Measurements from ENCODE around the gene ARSG.
A peak's percentile ranks its signal among the peaks of the same experiment; 100 is the strongest.
"Not testable (repeated sequence)": the region's sequence is repeated elsewhere in the genome, so short reads cannot be mapped to it uniquely, and the experiment has no call there.

Gene ARSG

GRCh38 chr17:68394608-68395331 is 103.5 kb downstream of the ARSG start:
- no peak for DNase-seq

- no peak for DNase-seq
Measured at GRCh38 chr17:68396226-68397107, 105.2 kb downstream of the ARSG start.

- DNase-seq, result no peak
Measured at GRCh38 chr17:68397108-68397536, 105.8 kb downstream of the ARSG start.

GRCh38 chr17:68398691-68399637 is 107.7 kb downstream of the ARSG start:
- DNase-seq, result peak in 5 of 56 donors; percentile 6 to 19 (median 10)

- DNase-seq, result no peak
Measured at GRCh38 chr17:68399638-68400403, 108.5 kb downstream of the ARSG start.

- DNase-seq, result no peak
Measured at GRCh38 chr17:68400404-68400735, 109.1 kb downstream of the ARSG start.

- no peak for DNase-seq
Measured at GRCh38 chr17:68401288-68401687, 110.0 kb downstream of the ARSG start.

GRCh38 chr17:68403122-68403521 is 111.8 kb downstream of the ARSG start:
- DNase-seq, result no peak

- not testable (repeated sequence) for DNase-seq
Measured at GRCh38 chr17:68403837-68404236, 112.5 kb downstream of the ARSG start.

- not testable (repeated sequence) for DNase-seq
Measured at GRCh38 chr17:68407656-68408055, 116.4 kb downstream of the ARSG start.

- not testable (repeated sequence) for DNase-seq
Measured at GRCh38 chr17:68413597-68414560, 122.6 kb downstream of the ARSG start.

- DNase-seq, result not testable (repeated sequence)
Measured at GRCh38 chr17:68414901-68415300, 123.6 kb downstream of the ARSG start.

- DNase-seq, result no peak
Measured at GRCh38 chr17:68417317-68417716, 126.0 kb downstream of the ARSG start.

GRCh38 chr17:68418876-68419275 is 127.6 kb downstream of the ARSG start:
- DNase-seq, result no peak

GRCh38 chr17:68420065-68420464 is 128.8 kb downstream of the ARSG start:
- DNase-seq, result no peak

- no peak for DNase-seq
Measured at GRCh38 chr17:68421486-68421885, 130.2 kb downstream of the ARSG start.

GRCh38 chr17:68422821-68423220 is 131.5 kb downstream of the ARSG start:
- no peak for DNase-seq

- no peak for DNase-seq
Measured at GRCh38 chr17:68423251-68423650, 132.0 kb downstream of the ARSG start.

GRCh38 chr17:68424203-68424602 is 132.9 kb downstream of the ARSG start:
- DNase-seq, result no peak

All from nucleus accumbens (tissue), 56 donors.